ENCODE data around the gene GFOD1. TPM values are rescaled to one million over a fixed set of nuclear protein-coding genes. Genes with fewer than 3 reads are reported as not detected.

Gene GFOD1
- total RNA-seq, 1 donor from 2014 or later = 2.0 TPM

- H3K9me3 Mint-ChIP-seq (ENCODE audit: low read depth) = no peaks in the 10 kb centered on the region
- no peaks in the 10 kb centered on the region for H3K27me3 Mint-ChIP-seq (ENCODE audit: low read depth)
- no peak overlapping the region for H3K4me3 Mint-ChIP-seq (ENCODE audit: unreplicated experiment)
- no peak for DNase-seq (ENCODE audit: low spot score)
- H3K27ac Mint-ChIP-seq (ENCODE audit: unreplicated experiment) = no peak overlapping the region
- H3K36me3 Mint-ChIP-seq (ENCODE audit: low read depth) = peaks cover 34% of the 10 kb centered on the region
- no peaks in the 10 kb centered on the region for H3K4me1 Mint-ChIP-seq (ENCODE audit: low read depth)
- no peak for TF ChIP-seq CTCF (IDR thresholded peaks at IDR 0.05)
Measured at GRCh38 chr6:13314806-13315205, 172.6 kb downstream of the GFOD1 start.

- H3K27me3 Mint-ChIP-seq (ENCODE audit: low read depth) = no peaks in the 10 kb centered on the region
- DNase-seq (ENCODE audit: low spot score) = no peak
- no peak overlapping the region for H3K27ac Mint-ChIP-seq (ENCODE audit: unreplicated experiment)
- H3K36me3 Mint-ChIP-seq (ENCODE audit: low read depth) = peaks cover 22% of the 10 kb centered on the region
- H3K9me3 Mint-ChIP-seq (ENCODE audit: low read depth) = no peaks in the 10 kb centered on the region
- H3K4me3 Mint-ChIP-seq (ENCODE audit: unreplicated experiment) = no peak overlapping the region
- H3K4me1 Mint-ChIP-seq (ENCODE audit: low read depth) = no peaks in the 10 kb centered on the region
- TF ChIP-seq CTCF (IDR thresholded peaks at IDR 0.05) = no peak
Measured at GRCh38 chr6:13311155-13311554, 176.2 kb downstream of the GFOD1 start.

- Mint-ChIP-seq H3K36me3 (ENCODE audit: low read depth) (peaks cover 11% of the 10 kb centered on the region), H3K27me3 (ENCODE audit: low read depth) (no peaks in the 10 kb centered on the region), H3K4me1 (ENCODE audit: low read depth) (peaks cover 13% of the 10 kb centered on the region), H3K9me3 (ENCODE audit: low read depth) (no peaks in the 10 kb centered on the region), H3K4me3 (ENCODE audit: unreplicated experiment) (no peak overlapping the region), H3K27ac (ENCODE audit: unreplicated experiment) (no peak overlapping the region)
- TF ChIP-seq CTCF (IDR thresholded peaks at IDR 0.05) = no peak
- no peak for DNase-seq (ENCODE audit: low spot score)
Measured at GRCh38 chr6:13308332-13308731, 179.1 kb downstream of the GFOD1 start.

Other genes starting within 250 kb of the GFOD1 start
- gene TBC1D7, start 159.1 kb downstream of the GFOD1 start, total RNA-seq = 19.4 to 21.7 TPM (median 19.8 TPM) in 3 replicates
- gene SIRT5, start 87.0 kb upstream of the GFOD1 start, total RNA-seq = 8.0 to 9.6 TPM (median 8.6 TPM) in 3 replicates
- 49.1 to 60.4 TPM (median 49.3 TPM) in 3 replicates for gene NOL7, start 127.7 kb upstream of the GFOD1 start, total RNA-seq
- gene RANBP9, start 224.2 kb upstream of the GFOD1 start, total RNA-seq = 53.0 to 72.0 TPM (median 71.8 TPM) in 3 replicates

Measured in chondrocyte (in vitro differentiated cells).